ENCODE results near the gene THRA.

THRA gene

GRCh38 chr17:40087049-40087794, 24.5 kb downstream of the THRA start:
- no peak overlapping the region for H3K4me3 ChIP-seq
- H3K36me3 ChIP-seq: peaks cover 70 to 95% (median 74%) of the 10 kb centered on the region in 3 donors
- H3K4me1 ChIP-seq: peaks cover 0 to 50% (median 18%) of the 10 kb centered on the region in 4 donors
- no peaks in the 10 kb centered on the region for H3K27me3 ChIP-seq
- TF ChIP-seq, protein P1, sequence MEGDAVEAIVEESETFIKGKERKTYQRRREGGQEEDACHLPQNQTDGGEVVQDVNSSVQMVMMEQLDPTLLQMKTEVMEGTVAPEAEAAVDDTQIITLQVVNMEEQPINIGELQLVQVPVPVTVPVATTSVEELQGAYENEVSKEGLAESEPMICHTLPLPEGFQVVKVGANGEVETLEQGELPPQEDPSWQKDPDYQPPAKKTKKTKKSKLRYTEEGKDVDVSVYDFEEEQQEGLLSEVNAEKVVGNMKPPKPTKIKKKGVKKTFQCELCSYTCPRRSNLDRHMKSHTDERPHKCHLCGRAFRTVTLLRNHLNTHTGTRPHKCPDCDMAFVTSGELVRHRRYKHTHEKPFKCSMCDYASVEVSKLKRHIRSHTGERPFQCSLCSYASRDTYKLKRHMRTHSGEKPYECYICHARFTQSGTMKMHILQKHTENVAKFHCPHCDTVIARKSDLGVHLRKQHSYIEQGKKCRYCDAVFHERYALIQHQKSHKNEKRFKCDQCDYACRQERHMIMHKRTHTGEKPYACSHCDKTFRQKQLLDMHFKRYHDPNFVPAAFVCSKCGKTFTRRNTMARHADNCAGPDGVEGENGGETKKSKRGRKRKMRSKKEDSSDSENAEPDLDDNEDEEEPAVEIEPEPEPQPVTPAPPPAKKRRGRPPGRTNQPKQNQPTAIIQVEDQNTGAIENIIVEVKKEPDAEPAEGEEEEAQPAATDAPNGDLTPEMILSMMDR (IDR thresholded peaks at IDR 0.05): no peak
- peak overlapping the region in 1 of 2 donors; percentile 42 for H3K27ac ChIP-seq
- DNase-seq: peak in 1 of 2 donors; percentile 18
- intact Hi-C loops (cut with DNase I; ENCODE audit: low total_unique reads): no loop called here
- H3K9me3 ChIP-seq: no peaks in the 10 kb centered on the region

GRCh38 chr17:40087903-40088718, 25.3 kb downstream of the THRA start:
- Histone ChIP-seq H3K36me3 (peaks cover 79 to 100% (median 81%) of the 10 kb centered on the region in 3 donors), H3K4me3 (no peak overlapping the region), H3K27ac (no peak overlapping the region), H3K9me3 (no peaks in the 10 kb centered on the region), H3K4me1 (peaks cover 0 to 55% (median 27%) of the 10 kb centered on the region in 4 donors), H3K27me3 (no peaks in the 10 kb centered on the region)
- TF ChIP-seq, protein P1 (IDR thresholded peaks at IDR 0.05): no peak
- intact Hi-C loops (cut with DNase I; ENCODE audit: low total_unique reads): no loop called here
- DNase-seq: no peak

DNA sequence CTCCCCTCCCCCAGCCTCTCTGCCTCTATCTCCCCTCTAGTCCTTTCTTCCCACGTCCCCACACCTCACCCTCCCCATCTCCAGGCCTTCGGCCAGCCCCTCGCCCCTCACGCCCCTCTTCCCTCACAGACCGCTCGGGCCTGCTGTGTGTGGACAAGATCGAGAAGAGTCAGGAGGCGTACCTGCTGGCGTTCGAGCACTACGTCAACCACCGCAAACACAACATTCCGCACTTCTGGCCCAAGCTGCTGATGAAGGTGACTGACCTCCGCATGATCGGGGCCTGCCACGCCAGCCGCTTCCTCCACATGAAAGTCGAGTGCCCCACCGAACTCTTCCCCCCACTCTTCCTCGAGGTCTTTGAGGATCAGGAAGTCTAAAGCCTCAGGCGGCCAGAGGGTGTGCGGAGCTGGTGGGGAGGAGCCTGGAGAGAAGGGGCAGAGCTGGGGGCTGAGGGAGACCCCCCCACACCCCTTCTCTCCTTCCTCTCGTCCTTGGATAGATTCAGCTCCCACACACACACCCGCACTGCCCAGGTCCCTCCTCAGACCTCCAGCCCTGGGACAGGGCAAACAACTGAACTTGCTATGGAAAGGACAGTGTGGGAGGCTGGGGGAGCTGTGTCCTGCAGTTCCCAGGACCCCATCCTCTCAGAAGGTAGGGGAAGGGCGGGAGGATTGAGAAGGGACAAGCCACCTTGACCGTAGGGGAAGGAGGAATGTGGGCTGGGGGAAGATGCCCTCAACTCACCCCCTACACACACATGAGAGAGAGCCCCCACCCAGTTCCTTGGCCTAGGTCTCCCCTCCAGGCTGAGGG, 26.5 kb downstream of the THRA start:
- Histone ChIP-seq H3K9me3 (no peaks in the 10 kb centered on the region), H3K36me3 (peaks cover 81 to 100% (median 82%) of the 10 kb centered on the region in 3 donors), H3K4me3 (no peak overlapping the region), H3K27me3 (no peaks in the 10 kb centered on the region), H3K4me1 (peaks cover 0 to 58% (median 38%) of the 10 kb centered on the region in 4 donors), H3K27ac (peak overlapping the region; percentile 94 to 98)
- TF ChIP-seq, protein P1 (IDR thresholded peaks at IDR 0.05): no peak
- DNase-seq: peak in 1 of 2 donors; percentile 26
- intact Hi-C loops (cut with DNase I; ENCODE audit: low total_unique reads): no loop called here

- intact Hi-C loops (cut with DNase I; ENCODE audit: low total_unique reads): loop anchor here (1.0 kb wide), 1 partner anchor 14 kb away; no protein-coding TSS in a partner anchor
- H3K27me3 ChIP-seq: no peaks in the 10 kb centered on the region
- no peak overlapping the region for H3K4me3 ChIP-seq
- H3K9me3 ChIP-seq: no peaks in the 10 kb centered on the region
- peak overlapping the region; percentile 94 to 98 for H3K27ac ChIP-seq
- peak in 1 of 2 donors; percentile 28 for DNase-seq
- peaks cover 0 to 70% (median 50%) of the 10 kb centered on the region in 4 donors for H3K4me1 ChIP-seq
- H3K36me3 ChIP-seq: peaks cover 81 to 100% (median 82%) of the 10 kb centered on the region in 3 donors
- TF ChIP-seq, protein P1 (IDR thresholded peaks at IDR 0.05): no peak
Observed at GRCh38 chr17:40090237-40091119, 27.7 kb downstream of the THRA start.

Measured in tibial artery (tissue), 4 donors.